Epithelial cell of esophagus (primary cell): ENCODE measurements around the gene WDR48.
A peak's percentile ranks its signal among the peaks of the same experiment; 100 is the strongest.

Experiments
- DNase-seq: peaks from one replicate; pipeline ENCODE4 v3.0.0; 2010; ENCODE audit warnings: low read depth
- H3K4me3 ChIP-seq: 2 replicates; pipeline ENCODE4 v1.5.1; 2011; ENCODE audit warnings: mild to moderate bottlenecking, low read length, control low read depth
- TF ChIP-seq, protein P1 (sequence below): IDR thresholded peaks from 2 replicates; pipeline ENCODE4 v1.5.1; 2011; ENCODE audit warnings: low read depth, mild to moderate bottlenecking, low read length, control low read depth, inconsistent platforms; ENCODE audit not compliant: insufficient read depth; ENCODE audit errors: missing control alignments

Gene WDR48

DNA sequence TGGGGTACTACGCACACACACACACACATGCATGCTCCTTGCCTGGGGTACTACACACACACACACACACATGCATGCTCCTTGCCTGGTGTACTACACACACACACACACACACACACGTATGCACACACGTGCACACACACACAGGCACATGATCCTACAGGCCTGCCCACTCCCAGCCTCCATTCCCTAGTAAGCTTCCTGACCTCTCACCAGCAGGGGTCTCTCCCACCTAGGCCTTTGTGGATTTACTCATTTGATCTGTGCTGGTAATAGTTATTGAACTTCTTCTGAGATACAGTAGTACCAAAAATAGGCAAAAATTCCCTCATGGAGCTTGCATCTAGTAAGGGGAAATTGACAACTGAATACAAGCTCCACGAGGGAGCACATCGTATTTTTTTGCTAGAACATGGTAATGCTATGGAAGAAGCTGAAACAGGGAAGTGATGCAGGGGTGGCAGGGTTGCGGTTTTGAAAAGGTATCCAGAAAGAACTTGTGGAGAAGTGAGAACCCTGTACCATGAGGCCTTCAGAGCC is 74.8 kb downstream of the WDR48 start:
- TF ChIP-seq, protein P1, sequence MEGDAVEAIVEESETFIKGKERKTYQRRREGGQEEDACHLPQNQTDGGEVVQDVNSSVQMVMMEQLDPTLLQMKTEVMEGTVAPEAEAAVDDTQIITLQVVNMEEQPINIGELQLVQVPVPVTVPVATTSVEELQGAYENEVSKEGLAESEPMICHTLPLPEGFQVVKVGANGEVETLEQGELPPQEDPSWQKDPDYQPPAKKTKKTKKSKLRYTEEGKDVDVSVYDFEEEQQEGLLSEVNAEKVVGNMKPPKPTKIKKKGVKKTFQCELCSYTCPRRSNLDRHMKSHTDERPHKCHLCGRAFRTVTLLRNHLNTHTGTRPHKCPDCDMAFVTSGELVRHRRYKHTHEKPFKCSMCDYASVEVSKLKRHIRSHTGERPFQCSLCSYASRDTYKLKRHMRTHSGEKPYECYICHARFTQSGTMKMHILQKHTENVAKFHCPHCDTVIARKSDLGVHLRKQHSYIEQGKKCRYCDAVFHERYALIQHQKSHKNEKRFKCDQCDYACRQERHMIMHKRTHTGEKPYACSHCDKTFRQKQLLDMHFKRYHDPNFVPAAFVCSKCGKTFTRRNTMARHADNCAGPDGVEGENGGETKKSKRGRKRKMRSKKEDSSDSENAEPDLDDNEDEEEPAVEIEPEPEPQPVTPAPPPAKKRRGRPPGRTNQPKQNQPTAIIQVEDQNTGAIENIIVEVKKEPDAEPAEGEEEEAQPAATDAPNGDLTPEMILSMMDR: peak; percentile 56
- H3K4me3 ChIP-seq: no peak overlapping the region
- peak; percentile 50 for DNase-seq

DNA sequence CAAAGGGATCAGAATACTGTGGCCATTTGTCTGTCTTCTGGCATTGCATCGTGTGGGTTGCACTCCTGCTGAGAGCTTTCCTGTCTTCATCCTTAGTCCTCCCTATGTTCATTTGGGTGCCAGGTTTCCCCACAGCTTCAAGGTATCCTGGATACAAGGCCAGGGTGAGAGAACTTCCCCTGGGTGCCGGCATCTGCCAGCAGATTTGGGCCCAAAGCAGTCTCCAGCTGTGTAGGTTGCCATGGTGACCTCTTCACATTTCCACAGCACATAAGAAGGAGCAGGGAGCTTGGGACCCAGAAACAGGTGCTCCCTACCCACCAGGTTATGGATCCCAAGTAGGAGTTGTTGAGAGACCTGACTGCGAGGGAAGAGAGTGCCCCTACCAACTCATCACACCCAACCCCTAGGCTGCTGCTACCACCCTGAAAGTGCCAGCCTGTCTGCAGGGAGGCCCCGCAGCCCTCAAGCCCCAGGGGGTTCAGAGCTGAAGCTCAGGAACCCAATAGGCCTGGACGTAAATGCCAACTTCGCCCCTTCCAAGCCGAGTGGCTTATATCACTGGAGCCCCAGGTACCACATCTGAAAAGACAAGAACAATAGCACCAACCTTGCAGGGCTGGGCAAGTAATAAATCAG is 75.6 kb downstream of the WDR48 start:
- H3K4me3 ChIP-seq: no peak overlapping the region
- no peak for DNase-seq
- TF ChIP-seq, protein P1: no peak

DNA sequence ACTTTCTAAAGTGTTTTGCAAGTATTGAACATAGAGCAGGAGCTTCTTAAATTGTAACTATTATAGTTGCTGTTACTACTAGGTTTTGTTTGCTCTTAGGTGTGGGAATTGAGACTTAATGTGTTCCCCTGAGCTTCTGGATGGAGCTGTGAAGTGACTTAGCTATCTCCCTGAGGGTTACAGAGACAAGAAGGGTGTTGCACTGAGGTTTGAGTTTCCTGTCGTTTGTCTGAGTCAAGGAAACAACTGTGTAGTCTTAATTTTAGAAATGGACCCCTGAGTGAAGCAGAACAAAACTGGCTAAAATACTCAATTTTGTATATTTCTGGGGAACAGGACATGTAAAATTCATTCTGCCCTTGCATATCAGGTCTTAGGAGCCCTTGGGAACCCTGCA is 76.1 kb downstream of the WDR48 start:
- no peak overlapping the region for H3K4me3 ChIP-seq

DNA sequence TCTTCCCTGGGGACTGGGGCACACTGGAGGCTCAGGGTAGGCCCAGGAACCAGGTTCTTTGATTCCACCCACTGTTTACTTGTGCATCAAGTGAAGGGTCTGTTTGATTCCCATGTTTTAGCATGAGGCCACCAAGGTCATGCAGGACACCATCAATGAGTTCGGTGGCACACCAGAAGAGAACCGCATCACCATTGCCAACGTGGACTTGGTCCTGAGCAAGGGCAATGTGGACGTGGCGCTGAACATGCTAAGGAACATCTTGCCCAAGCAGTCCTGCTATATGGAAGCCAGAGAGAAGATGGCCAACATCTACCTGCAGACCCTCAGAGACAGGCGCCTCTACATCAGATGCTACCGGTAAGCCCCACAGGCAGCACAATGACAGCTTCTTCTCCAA is 77.1 kb downstream of the WDR48 start:
- no peak overlapping the region for H3K4me3 ChIP-seq
- TF ChIP-seq, protein P1: no peak
- DNase-seq: no peak

More for the DNA sequence above, 76.1 kb downstream of the WDR48 start:
- TF ChIP-seq, protein P1: no peak
- DNase-seq: no peak

DNA sequence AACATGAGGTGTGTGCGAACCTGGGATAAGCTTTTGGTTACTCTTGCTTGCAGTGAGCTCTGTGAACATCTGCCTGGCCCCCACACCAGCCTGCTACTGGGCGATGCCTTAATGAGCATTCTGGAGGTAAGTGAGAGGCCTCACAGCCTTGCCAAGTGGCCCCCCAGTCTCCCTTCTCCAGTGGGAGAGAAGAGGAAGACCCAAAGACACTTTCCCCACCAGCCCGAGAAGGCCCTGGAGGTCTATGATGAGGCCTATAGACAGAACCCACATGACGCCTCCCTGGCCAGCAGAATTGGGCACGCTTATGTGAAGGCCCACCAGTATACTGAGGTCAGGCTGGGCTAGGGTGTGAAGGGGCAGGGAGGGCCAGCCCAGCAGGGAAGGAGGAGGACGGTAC is 78.2 kb downstream of the WDR48 start:
- TF ChIP-seq, protein P1: no peak
- DNase-seq: no peak
- H3K4me3 ChIP-seq: no peak overlapping the region

DNA sequence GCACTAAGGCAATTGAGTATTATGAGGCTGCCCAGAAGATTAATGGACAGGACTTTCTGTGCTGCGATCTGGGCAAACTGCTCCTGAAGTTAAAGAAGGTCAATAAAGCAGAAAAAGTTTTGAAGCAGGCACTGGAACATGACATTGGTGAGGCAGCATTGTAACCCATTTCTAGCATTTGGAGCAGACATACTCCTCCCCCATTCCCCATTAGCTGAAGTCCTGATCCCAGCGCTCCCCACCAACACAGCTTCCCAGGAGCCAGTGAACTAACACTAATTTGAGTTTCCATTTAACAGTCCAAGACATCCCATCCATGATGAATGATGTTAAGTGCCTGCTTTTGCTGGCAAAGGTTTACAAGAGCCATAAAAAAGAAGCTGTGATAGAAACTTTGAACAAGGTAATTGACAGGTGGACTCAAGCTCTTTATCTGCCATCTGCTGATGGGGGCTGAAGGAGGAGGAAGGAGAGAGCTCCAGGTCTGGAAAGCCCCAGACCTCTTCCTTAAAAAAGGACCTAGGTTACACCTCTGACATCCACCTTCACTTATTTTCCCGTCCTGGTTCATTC is 79.0 kb downstream of the WDR48 start:
- H3K4me3 ChIP-seq: no peak overlapping the region
- no peak for DNase-seq
- TF ChIP-seq, protein P1: no peak
